ENCODE data around the gene GLIPR2. TPM values are rescaled to one million over a fixed set of nuclear protein-coding genes. Genes with fewer than 3 reads are reported as not detected.

GLIPR2 gene, protein sequence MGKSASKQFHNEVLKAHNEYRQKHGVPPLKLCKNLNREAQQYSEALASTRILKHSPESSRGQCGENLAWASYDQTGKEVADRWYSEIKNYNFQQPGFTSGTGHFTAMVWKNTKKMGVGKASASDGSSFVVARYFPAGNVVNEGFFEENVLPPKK
- total RNA-seq, result 44.6 and 45.4 TPM in 2 replicates

DNA sequence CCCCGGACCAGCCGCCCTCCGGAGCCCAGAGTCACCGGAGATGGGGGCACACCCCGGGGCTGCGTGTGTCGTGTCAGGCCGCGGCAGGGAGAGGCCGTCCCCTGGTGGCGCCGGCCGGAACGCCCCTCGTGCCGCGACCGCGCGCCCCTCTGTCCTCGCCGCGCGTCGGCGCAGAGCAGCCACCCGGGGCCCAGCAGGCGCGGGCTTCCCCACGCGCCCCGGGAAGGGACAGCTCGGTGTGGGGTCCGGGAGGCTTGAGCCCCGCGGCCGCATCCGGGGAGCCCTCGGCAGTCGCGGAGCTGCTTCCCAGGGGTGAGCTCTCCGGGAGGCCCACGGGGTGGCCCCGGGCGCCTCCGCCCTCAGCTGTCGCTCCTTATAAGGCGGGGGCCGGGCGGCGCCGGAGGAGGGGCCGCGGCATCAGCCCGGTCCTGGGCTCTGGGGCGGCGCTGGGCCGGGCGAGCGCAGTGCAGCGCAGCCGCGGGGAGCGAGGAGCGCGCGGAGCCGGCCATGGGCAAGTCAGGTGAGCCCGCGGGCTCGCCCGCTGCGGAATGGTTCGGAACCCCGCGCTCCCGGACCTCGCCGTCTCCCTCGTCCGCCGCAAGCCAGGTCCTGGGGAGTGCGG lies at the start of gene GLIPR2:
GLIPR2 (plus strand) TSS at position 462 of the 622 bp plus-strand sequence; CDS start at position 508, 46 bp downstream.

DNA sequence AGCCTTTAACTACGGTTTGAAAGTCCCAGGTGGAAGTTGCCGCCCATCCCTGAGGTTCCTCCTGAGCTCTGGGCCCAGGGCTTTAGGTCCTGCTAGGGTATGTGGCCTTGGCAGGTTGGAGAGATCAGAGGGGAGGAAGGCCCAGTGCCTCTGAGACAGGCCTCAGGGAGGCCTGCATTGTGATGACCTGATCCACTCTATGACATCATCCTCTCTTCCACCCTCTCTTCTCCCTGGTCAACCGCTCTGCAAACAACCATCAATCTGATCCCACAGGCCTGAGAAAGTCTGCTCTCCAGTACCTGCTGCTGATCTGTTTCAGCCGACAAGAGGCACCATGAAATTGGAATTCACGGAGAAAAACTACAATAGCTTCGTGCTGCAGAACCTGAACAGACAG lies 32.6 kb downstream of the GLIPR2 start, which contains the start of gene CCIN:
CCIN (plus strand) TSS at position 223 of the 400 bp plus-strand sequence; CDS start at position 338, 115 bp downstream.

DNA sequence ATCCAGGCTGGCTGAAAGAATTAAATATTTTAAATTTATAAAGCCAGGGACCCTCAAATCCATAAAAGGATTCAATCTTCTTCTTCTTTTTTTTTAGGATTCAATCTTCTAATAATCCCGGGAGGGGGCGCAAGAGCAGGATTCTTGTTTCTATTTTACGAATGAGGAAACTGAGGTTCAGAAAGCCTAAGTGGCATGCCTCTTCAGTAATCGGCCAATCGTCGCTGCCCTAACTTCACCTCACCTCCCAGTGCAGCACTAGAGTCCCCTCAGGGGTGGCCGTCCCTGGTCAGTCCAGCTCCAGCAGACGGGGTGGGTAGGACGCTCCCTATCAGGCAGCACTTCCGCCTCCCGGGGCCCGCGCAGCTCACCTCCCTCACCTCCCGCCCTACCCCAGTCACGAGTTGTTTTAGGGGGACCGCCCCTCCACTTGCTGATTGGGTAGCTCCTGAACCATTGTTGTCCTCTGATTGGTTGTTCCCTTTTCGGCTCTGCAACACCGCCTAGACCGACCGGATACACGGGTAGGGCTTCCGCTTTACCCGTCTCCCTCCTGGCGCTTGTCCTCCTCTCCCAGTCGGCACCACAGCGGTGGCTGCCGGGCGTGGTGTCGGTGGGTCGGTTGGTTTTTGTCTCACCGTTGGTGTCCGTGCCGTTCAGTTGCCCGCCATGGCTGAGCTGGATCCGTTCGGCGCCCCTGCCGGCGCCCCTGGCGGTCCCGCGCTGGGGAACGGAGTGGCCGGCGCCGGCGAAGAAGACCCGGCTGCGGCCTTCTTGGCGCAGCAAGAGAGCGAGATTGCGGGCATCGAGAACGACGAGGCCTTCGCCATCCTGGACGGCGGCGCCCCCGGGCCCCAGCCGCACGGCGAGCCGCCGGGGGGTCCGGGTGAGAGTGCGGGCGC lies 54.1 kb downstream of the GLIPR2 start, which contains the start of gene CLTA:
CLTA (plus strand) TSS at position 534 of the 902 bp plus-strand sequence; CDS start at position 670, 136 bp downstream.

Other genes with a start within 250 kb of the GLIPR2 start
- 0.56 and 3.7 TPM in 2 replicates for gene HRCT1, start 230.5 kb upstream of the GLIPR2 start, total RNA-seq
- gene SPAAR, start 227.2 kb upstream of the GLIPR2 start, total RNA-seq, result 10.4 and 12.7 TPM in 2 replicates
- gene OR2S2, start 178.6 kb upstream of the GLIPR2 start, total RNA-seq, result not detected in 2 replicates
- 10.1 and 24.8 TPM in 2 replicates for gene RECK, start 99.8 kb upstream of the GLIPR2 start, total RNA-seq
- gene CCIN, start 32.7 kb downstream of the GLIPR2 start, total RNA-seq, result 1.9 and 4.4 TPM in 2 replicates
- 263 and 303 TPM in 2 replicates for gene CLTA, start 54.2 kb downstream of the GLIPR2 start, total RNA-seq
- 7.4 and 11.6 TPM in 2 replicates for gene GNE, start 121.7 kb downstream of the GLIPR2 start, total RNA-seq

All from endothelial cell of coronary artery (primary cell).